ENCODE data around the gene UBAC2. TPM values are rescaled to one million over a fixed set of nuclear protein-coding genes. Genes with fewer than 3 reads are reported as not detected.

UBAC2 gene
- total RNA-seq, 1 experiment from 2014 or later = 80.3 TPM

DNA sequence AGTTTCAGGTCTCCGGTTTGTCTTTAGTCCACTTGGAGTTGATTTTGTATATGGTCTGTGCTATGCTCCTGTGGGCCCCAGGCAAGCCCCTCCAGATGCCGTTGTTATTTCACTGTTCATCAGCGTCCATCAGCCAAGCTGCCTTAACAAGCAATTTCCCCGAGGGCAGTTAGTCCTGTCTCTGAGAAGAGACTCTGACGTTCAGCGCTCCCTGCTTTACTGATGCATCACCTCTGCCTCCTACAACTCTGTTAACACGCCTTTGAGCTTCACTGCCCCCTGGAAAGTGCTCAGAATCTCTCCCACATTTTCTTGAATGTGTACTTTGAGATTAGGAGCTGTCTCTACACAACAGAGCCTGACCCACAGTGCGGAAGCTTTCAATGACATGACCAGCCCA lies 41.8 kb upstream of the UBAC2 start:
- H3K9me3 ChIP-seq (ENCODE audit: insufficient read depth, low read depth) = no peaks in the 10 kb centered on the region; the same call in 1 of the 2 replicates
- no peak overlapping the region for H3K4me2 ChIP-seq
- no peak for DNase-seq
- H3K79me2 ChIP-seq (ENCODE audit: low read depth) = no peaks in the 10 kb centered on the region
- no peaks in the 10 kb centered on the region for H3K27me3 ChIP-seq (ENCODE audit: insufficient read depth, low read depth)
- H2AFZ ChIP-seq = no peak overlapping the region
- ChIA-PET CTCF (no interaction called here), POLR2A (ENCODE audit: unreplicated experiment) (no interaction called here)
- no peaks in the 10 kb centered on the region for H4K20me1 ChIP-seq (ENCODE audit: insufficient read depth)
- no peaks in the 10 kb centered on the region for H3K36me3 ChIP-seq (ENCODE audit: low read depth)
- no peak for TF ChIP-seq EZH2 (IDR thresholded peaks at IDR 0.05; ENCODE audit: low read depth)
- TF ChIP-seq, protein P1, sequence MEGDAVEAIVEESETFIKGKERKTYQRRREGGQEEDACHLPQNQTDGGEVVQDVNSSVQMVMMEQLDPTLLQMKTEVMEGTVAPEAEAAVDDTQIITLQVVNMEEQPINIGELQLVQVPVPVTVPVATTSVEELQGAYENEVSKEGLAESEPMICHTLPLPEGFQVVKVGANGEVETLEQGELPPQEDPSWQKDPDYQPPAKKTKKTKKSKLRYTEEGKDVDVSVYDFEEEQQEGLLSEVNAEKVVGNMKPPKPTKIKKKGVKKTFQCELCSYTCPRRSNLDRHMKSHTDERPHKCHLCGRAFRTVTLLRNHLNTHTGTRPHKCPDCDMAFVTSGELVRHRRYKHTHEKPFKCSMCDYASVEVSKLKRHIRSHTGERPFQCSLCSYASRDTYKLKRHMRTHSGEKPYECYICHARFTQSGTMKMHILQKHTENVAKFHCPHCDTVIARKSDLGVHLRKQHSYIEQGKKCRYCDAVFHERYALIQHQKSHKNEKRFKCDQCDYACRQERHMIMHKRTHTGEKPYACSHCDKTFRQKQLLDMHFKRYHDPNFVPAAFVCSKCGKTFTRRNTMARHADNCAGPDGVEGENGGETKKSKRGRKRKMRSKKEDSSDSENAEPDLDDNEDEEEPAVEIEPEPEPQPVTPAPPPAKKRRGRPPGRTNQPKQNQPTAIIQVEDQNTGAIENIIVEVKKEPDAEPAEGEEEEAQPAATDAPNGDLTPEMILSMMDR (conservative IDR thresholded peaks at IDR 0.05) = no peak
- no peaks in the 10 kb centered on the region for H3K9me2 ChIP-seq (ENCODE audit: insufficient read depth)
- intact Hi-C loops (cut with micrococcal nuclease; ENCODE audit: unreplicated experiment) = no loop called here
- H3K4me1 ChIP-seq (replicated peaks; ENCODE audit: insufficient read depth) = peaks cover 22% of the 10 kb centered on the region
- no TSS peak for BruUV-seq (replicated peaks)
- no peaks in the 10 kb centered on the region for H3F3A ChIP-seq (ENCODE audit: insufficient read depth, low read depth)
- no peak overlapping the region for H3K27ac ChIP-seq
- no peak overlapping the region for H3K4me3 ChIP-seq

DNA sequence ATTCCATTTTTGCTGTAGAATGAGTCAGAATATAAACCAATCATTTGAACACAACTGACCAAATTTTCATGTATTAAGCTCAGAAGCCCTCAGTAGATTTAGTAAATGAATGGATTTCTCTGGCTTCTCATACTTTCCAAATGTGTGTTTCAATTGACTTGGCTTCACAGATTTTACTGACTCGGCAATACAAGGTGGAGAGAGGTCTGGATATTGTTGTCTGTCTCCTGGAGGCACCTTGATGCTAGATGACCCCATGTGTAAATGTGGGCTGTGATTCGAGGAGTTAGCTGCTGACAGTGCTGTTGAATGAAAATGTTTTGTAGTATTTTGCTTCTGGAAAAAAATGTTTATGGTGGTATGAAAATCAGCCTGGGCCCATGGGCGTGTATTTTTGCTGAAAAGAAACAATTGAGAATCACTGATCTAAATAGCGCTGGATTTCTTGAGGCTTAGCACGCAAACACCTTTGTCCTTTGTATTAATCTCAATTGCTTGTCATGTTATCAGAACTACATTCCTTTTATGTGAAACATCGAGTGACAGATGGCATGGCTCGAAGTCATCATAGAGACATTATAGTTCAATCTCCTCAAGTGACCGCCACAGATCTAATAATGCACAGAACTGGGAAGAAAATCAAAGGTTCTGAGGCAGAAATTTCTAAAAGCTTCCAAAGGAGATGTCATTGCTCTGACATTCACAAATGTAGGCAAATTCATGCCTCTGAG lies 41.2 kb upstream of the UBAC2 start:
- no peaks in the 10 kb centered on the region for H3F3A ChIP-seq (ENCODE audit: insufficient read depth, low read depth)
- H3K27me3 ChIP-seq (ENCODE audit: insufficient read depth, low read depth) = no peaks in the 10 kb centered on the region
- no TSS peak for BruUV-seq (replicated peaks)
- ChIA-PET CTCF (no interaction called here), POLR2A (ENCODE audit: unreplicated experiment) (no interaction called here)
- H3K4me2 ChIP-seq = no peak overlapping the region
- H3K9me3 ChIP-seq (ENCODE audit: insufficient read depth, low read depth) = no peaks in the 10 kb centered on the region
- H4K20me1 ChIP-seq (ENCODE audit: insufficient read depth) = no peaks in the 10 kb centered on the region
- H3K79me2 ChIP-seq (ENCODE audit: low read depth) = no peaks in the 10 kb centered on the region
- H3K9me2 ChIP-seq (ENCODE audit: insufficient read depth) = no peaks in the 10 kb centered on the region
- H3K36me3 ChIP-seq (ENCODE audit: low read depth) = no peaks in the 10 kb centered on the region
- no peak overlapping the region for H3K27ac ChIP-seq
- H3K4me3 ChIP-seq = no peak overlapping the region
- DNase-seq = peak in 1 of 2 experiments; percentile 63
- TF ChIP-seq EZH2 (IDR thresholded peaks at IDR 0.05; ENCODE audit: low read depth) = no peak
- TF ChIP-seq, protein P1 (conservative IDR thresholded peaks at IDR 0.05) = no peak
- H2AFZ ChIP-seq = no peak overlapping the region
- intact Hi-C loops (cut with micrococcal nuclease; ENCODE audit: unreplicated experiment) = no loop called here
- H3K4me1 ChIP-seq (replicated peaks; ENCODE audit: insufficient read depth) = peaks cover 20% of the 10 kb centered on the region

DNA sequence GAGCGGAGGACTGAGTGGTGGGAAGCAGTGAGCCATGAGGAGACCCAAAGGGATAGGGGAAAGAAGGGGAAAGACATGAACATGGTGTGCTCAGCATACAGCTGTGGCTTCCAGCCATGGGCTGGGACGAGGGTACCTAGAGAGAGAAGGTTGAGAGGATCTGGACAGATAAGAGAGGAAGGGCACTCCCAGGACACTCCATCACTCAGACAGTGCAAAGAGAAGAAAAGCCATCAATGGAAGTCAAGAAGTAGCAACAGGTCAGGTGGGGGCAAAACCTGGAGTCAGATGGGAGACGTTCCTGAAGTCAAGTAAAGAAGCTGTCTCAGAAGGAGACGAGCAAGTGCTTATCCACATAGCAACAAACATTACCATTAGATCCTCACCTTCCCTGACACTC lies 40.2 kb upstream of the UBAC2 start:
- Histone ChIP-seq H3K9me3 (ENCODE audit: insufficient read depth, low read depth) (no peaks in the 10 kb centered on the region), H3F3A (ENCODE audit: insufficient read depth, low read depth) (no peaks in the 10 kb centered on the region), H3K79me2 (ENCODE audit: low read depth) (no peaks in the 10 kb centered on the region), H3K27me3 (ENCODE audit: insufficient read depth, low read depth) (no peaks in the 10 kb centered on the region), H3K4me2 (no peak overlapping the region), H4K20me1 (ENCODE audit: insufficient read depth) (no peaks in the 10 kb centered on the region), H3K27ac (no peak overlapping the region), H3K4me3 (no peak overlapping the region), H3K9me2 (ENCODE audit: insufficient read depth) (no peaks in the 10 kb centered on the region), H3K4me1 (replicated peaks; ENCODE audit: insufficient read depth) (peaks cover 20% of the 10 kb centered on the region), H3K36me3 (ENCODE audit: low read depth) (no peaks in the 10 kb centered on the region), H2AFZ (no peak overlapping the region)
- no peak for TF ChIP-seq EZH2 (IDR thresholded peaks at IDR 0.05; ENCODE audit: low read depth)
- TF ChIP-seq, protein P1 (conservative IDR thresholded peaks at IDR 0.05) = no peak
- CTCF ChIA-PET = no interaction called here
- BruUV-seq (replicated peaks) = no TSS peak
- intact Hi-C loops (cut with micrococcal nuclease; ENCODE audit: unreplicated experiment) = no loop called here
- POLR2A ChIA-PET (ENCODE audit: unreplicated experiment) = no interaction called here
- DNase-seq = no peak

Data from PC-9 (cell line).